Stimulated activated CD8-positive, alpha-beta memory T cell treated with anti-CD3 and anti-CD28 coated beads, Interleukin-2, amount 100 ng/mL, for 48 hours (primary cell): ENCODE data around the gene DUSP15.
"Not testable (repeated sequence)": the region's sequence is repeated elsewhere in the genome, so short reads cannot be mapped to it uniquely, and the experiment has no call there.

ENCODE experiments used
- DNase-seq, 2 donors: peaks; one replicate each; pipeline ENCODE4 v3.0.0-alpha.2; 2020; ENCODE audit warnings: low read depth in 2 of 2

Gene DUSP15, protein sequence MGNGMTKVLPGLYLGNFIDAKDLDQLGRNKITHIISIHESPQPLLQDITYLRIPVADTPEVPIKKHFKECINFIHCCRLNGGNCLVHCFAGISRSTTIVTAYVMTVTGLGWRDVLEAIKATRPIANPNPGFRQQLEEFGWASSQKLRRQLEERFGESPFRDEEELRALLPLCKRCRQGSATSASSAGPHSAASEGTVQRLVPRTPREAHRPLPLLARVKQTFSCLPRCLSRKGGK

DNA sequence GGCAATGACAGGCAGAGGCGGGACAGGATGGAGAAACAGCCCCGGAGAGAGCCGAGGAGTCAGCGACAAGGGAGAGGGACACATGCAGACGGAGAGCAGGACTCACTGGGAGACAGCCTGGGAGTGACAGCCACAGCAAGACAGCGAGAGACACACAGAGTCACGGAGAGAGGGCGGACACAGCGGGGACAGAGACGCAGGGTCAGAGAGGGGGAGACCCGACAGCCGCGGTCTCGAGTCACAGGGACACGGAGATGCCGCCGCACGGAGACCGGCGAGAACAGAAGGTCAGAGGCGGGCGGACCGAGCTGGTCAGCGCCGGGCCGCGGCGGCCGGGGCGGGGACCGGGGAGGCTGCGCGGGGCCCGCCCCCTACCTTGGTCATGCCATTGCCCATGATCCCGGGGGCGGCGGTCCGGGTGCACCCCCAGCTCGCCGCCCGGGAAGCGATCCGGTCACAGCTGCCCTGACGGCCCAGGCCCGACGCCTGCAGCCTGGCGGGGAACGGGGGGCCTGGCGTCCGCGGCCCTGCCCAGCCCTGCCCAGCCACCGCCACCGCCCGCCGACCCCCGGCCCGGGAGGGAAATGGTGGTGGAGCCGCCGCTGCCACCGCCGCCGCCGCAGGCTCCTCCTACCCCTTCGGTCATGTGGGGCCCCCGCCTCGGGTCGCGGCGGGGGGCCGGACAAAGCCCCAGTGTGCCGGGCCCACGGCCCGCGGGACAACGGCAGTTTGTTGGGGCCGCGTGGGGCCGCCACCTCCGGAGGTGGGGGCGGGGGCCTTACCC lies at the start of gene DUSP15, which contains the start of gene TTLL9:
Gene DUSP15 (minus strand): TSS at position 586 of the 784 bp plus-strand sequence. CDS start 190 bp downstream, at position 396.
Gene TTLL9 (plus strand): TSS at position 693 of the 784 bp plus-strand sequence. CDS start 493 bp downstream, outside the sequence.
- DNase-seq, result no peak

DNA sequence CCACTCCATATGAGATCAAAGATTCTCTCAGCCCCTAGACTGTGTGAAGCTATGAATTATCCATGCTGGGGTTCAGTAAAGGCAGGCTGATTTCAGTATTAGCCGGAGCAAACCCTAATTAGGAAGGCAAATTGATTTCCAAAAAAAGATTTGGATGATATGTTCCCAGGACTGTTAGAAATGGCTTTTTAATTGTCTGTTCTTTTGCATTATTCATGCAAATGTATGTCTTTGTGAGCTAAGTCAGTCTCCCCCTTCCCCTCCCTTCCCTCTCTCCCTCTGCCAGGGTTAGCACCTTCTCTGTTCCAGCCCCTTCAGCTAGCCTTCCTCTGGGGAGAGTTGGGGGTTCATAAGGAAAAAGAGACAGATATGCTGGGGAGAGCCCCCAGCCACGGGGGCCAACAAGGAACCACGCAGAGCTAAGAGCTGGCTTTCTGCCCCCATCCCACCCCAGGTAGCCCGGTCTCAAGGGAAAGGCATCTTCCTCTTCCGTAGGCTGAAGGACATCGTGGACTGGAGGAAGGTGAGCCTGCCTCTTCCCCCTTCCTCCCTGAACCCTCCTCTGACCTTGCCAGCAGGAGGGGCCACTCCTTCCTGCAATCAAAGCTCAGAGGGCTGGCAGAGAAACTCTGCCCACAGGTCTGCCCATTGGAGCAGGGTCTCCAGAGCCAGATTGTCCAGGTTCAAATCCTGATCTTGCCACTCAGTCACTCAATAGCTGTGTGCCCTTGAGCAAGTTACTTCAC lies 49.3 kb upstream of the DUSP15 start:
- DNase-seq, result no peak

DNA sequence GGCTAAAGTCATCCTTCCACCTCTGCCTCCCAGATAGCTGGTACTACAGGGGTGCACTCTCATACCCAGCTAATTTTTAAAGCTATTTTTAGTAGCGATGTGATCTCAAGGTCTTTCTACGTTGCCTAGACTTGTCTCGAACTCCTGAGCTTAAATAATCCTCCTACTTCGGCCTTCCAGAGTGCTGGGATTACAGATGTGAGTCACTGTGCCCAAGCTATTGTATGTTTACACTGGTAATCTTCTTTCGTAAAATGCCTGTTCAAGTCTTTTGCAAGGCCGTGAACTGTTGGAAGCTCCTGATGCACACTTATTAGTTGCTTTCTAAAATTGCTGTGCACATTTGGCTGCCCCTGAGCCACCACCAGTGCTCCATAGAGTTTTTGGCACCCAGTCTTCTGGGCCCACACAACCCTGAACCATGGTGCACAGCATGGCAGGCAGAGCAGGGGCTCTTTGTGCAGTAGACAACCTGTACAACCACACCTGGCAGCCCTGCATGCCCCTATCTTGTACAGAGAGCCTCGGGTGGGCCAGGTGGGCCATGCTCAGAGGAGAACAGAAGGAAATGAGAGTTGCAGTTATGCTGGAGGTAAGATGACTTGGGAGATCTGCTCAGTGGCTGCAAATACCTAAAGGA lies 48.3 kb upstream of the DUSP15 start:
- DNase-seq, result no peak

DNA sequence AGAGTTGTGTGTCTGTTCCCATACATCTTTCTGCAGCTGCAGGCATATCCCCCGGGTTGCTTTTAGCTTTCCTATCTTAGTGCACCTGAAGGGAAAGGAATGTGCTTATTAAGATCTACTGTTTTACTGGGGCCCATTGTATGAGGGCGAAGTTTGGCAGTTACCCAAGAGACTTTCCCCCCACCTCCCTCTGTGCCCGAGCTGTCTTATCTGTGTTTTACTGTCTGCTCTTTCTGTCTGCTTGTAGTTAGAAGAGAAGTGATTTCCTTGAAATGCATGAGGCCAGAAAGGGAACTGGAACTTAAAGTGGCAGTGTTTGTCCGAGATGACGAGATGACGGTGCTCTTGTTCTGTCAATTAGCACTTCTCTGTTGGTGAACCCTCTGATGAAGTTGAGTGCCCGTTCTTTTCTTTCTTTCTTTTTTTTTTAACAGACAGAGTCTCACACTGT lies 47.7 kb upstream of the DUSP15 start:
- not testable (repeated sequence) for DNase-seq

DNA sequence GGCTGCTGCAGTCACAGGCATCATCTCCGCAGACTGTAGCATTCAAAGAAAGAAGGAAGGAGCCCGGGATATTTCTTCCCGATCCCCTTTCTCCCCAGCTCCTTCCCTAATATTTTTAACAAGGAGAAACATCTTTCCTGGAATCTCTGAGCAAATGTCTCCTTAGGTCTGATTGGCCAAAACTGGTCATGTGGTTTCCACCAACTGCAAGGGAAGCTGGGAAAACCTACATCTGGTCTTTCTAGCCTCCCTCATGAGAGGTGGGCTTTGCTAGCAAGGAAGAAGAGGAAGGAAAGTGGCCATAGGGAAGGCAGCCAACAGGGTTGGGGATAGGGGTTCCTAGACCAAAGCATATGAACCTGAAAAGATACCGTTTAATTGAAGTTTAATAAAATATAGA lies 46.4 kb upstream of the DUSP15 start:
- DNase-seq, result no peak

DNA sequence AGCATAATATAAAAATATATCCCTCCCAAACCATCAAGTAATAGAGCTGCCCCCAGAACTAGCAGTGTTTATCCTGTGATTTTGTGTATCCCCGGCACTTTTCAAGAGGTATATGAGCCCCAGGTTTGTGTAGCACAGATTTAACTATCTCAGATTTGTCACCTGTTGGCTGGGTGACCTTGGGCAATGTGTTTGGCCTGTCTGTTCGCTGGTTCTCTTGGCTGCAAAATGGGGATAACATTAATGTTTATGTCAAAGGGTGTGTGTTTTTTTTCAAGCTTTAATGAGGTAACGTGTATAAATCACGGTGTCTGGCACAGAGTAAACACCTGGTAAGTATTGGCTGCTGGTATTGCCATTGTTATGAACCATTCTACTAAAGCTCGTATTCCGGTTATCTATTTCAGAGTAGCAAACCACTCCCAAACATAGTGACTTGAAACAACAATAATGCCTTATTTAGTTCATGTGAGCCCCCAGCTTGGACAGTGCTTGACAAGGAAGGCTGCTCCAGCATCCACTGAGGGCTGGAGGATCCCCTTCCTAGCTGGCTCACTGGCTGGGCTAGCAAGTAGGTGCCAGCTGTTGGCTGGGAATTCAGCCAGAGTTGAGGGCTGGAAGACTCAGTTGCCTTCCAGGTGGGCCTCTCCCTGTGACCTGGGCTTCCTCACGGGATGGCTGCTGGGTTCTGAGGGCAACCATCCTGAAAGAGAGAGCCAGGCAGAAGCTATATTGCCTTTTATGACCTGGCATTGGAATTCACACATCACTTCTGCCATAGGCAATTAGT lies 45.4 kb upstream of the DUSP15 start:
- no peak for DNase-seq

DNA sequence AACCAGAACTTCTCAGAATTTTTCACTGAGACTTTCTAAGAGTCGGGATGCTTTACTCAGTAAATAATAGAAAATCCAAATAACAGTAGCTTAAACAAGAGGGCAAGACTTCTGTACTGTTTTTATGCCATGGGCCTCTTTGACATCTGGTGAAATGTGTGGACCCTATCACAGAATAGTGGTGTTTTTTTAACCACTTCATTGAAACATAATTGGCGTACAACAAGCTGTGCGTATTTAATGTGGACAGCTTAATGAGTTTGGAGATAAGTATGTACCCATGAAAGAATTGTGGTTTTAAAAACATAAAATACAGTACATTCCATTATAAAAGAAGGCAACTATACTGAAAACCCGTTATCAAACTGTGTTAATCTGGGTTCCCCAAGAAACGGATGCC lies 43.8 kb upstream of the DUSP15 start:
- DNase-seq, result no peak

DNA sequence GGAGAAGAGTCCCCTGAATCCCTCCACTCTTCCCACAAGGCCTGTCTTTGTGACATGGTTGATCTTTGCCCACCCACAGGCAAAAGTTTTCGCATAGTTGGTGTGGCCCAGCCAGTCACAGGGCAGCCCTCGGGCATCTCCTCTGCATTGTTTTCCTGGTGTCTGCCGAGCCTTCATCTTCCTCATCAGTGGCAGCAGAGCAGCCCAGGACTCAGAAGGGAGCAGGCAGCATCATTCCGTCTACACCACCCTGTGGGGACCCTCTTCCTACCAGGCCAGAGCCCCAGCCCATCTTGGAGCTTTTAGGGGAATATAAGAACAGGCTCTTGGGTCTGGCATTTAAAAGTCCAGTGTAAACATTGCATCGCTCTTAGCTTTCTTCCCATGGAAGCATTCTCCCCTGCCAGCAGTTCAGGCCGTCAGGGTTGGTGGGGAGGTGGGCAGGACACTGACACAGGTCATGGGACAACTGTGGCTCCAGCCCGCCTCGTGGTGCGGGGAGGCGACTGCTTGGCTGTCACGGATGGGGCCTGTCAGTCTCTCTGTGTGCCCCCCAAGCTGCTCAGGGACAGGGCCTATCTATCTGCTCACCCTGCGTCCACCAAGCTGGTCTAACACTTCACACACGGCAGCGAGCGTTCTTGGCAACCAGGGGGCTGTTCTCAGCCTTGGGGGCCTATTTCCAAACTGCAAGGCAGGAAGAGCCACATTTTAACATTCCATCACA lies 43.3 kb upstream of the DUSP15 start:
- no peak for DNase-seq

DNA sequence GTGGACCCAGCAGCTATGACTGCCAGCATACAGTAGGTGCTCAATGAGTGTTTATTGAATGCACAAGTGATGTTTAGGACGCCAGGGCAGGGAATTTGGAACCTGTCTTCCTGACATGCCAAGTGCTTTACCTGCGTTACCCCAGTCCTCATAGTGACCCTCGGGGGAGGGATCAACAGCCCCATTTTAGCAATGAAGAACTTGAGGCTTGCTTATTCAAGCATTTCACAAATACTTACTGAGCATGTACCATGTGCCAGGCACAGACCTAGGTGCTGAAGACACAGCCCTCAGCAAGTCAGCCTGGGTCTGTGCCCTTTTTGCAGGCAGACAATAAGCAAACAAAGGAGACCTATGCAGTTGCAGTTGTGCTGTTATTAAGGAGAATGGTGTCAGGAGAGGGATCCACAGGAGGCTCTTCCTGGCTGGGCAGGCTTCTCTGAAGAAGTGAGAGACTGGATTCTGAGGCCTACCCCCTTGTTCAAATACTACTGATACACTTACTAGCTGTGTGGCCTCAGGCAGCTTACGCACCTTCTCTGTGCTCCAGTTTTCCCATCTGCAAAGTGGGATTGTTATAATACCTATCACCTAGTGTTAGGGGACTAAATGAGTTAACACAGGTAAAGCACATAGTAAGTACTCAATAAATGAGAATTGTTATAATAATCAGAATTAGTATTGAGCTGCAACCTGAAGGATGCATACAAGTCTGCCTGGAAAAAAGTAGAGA lies 39.9 kb upstream of the DUSP15 start:
- DNase-seq, result no peak

DNA sequence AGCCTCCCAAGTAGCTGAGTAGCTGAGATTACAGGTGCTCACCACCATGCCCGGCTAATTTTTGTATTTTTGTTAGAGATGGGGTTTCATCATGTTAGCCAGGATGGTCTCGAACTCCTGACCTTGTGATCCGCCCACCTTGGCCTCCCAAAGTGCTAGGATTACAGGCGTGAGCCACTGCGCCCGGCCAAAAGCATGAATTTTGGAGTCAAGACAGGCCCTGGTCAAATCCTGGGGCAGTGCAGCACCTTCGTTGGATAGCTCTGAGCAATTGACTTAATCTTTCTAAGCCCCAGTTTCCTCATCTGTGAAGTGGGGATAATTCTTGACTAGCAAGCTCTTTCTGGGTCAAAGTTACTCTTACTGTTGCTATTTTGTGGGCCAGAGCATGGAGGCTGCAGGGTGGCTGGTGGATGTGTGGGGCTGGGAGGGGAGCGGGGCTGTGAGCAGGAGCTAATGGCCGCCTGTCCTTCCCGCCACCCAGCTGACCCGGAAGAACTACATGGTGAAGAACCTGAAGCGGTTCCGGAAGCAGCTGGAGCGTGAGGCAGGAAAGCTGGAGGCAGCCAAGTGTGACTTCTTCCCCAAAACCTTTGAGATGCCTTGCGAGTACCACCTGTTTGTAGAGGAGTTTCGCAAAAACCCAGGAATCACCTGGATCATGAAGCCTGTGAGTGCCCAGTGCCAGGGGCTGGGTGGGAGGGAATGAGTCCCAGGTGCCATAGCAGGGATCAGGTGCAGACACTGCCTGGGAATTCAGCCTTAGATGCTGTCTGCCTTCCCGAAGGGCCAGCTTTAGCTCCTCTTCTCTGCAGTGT lies 39.1 kb upstream of the DUSP15 start:
- DNase-seq, result no peak

DNA sequence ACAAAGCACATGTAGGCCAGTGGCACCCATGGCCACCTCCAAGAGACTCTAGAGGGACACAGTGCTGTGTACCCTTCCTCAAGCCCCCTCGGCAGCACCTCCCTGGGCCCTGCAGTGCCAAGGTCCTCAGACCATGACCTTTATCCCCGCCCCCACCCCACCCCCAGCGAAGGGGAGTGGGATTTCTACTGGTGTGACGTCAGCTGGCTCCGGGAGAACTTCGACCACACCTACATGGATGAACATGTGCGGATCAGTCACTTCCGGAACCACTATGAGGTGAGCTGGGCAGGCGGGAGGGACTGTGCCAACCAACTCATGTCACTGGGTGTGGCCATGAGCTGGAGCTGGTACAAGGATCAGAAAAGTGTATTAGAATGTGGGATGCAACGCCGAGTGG lies 38.1 kb upstream of the DUSP15 start:
- DNase-seq, result no peak

DNA sequence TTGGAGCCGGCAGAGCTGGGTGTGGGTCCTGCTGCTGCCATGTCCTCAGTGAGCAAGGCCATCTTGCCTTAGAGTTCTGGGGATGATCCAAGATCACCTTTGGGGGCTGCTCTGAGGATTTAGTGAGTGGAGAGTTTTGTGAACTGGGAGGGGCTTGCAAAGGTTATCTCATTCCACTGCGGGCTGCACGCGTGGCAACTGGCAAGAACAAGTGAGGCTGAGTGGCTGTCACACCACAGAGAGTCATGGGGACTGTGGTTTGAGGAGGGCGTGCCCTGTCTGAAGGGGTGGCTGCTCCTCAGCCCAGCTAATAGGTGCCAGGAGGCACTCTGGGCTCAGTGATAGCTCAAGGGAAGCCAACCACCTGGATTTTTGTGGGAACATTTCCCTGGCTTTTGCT lies 37.7 kb upstream of the DUSP15 start:
- no peak for DNase-seq

DNA sequence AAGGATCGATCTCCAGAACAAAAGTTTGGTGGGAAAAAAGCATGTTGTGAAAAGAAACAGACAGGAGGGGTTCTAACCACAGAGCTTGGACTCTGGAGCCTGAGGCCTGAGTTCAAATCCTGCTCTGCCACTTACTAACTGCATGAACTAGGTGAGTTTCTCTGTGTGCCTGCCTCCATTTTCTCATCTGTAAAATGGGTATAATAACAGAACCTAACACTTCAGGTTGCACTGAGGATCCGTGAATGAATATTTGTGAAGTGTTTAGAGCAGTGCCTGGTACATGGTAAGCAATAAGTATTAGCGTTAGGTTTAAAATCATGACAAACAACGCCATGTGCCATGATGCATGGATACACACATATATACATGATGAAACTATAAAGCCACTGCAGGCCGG lies 36.7 kb upstream of the DUSP15 start:
- no peak for DNase-seq

DNA sequence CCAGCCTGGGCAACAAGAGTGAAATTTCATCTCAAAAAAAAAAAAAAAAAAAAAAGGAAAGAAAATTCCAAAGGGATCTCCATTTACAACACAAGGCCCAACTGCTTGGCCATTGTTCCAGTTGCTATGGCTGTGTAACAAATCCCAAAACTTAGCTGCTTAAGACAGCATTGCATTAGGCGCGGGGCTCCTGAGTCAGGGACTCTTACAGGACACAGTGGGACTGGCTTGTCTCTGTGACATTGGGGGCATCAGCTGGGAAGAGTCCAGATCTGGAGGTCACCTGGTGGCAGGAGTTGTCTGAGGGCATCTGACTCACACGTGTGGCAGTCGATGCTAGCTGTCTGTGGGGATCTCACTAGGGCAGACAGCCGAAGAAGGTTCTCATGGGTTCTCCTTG lies 35.7 kb upstream of the DUSP15 start:
- DNase-seq, result no peak

DNA sequence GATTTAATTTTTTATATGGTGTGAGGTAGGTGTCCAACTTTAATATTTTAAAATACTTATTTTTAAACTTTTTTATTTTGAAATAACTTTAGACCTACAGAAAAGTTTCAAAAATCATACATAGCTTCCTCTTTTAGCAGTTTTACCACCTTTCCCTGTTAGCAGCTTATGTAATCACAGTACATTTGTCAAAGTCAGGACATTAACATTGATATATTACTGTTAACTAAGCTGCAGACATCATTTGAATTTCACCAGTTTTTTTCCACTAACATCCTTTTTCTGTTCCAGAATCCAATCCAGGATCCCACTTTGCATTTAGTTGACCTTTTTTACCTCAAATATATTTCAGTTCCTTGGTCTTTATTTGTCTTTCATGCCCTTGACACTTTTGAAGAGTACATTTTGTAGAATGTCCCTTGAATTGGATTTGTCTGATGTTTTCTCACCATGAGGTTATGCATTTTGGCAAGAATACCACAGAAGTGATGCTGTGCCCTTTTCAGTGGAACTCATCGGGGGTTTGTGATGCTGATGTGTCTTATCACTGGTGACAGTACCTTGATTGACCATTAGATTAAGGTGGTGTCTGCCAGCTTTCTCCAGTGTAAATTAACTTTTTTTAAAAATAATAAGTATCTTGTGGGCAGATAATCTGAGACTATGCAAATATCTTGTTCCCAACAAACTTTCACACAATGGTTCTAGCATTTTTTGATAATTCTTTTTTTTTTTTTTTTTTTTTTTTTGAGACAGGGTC lies 33.5 kb upstream of the DUSP15 start:
- no peak for DNase-seq

DNA sequence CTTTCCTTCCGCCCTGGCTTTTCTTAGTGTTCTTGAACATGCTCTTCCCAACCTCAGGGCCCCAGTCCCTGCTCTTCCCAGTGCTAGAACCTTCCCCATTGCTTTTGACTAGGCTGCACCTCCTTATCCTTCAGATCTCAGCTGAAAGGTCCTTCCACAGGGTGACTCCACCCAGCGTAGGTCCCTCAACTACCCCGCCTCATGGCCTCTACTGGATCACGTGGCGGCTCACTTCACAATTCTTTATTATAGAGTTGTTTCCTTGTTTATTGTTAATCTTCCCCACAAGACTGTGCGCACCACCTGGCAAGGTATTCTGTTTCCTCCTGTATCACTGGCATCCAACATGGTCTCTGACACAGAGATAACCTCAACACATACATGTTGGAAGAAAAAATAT lies 31.3 kb upstream of the DUSP15 start:
- no peak for DNase-seq

DNA sequence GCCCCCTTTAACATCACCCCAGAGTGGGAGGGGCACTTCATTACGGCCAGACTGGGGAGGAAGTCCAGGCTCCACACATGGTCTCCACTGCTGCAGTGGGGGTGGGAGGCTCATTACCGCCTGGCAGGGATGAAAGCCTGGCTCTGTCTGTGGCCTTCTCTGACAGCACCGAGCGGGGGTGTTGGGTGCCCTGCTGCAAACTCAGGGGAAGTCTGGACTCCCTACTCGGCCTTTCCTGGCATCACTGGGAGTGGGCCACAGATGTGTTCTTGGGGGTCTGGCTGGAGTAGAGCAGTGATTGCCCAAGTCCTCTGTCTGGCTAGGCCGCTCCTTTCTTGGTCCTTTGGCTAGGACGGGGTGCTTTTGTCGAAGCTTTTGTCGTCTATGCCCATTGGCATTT lies 27.2 kb upstream of the DUSP15 start:
- DNase-seq, result no peak

DNA sequence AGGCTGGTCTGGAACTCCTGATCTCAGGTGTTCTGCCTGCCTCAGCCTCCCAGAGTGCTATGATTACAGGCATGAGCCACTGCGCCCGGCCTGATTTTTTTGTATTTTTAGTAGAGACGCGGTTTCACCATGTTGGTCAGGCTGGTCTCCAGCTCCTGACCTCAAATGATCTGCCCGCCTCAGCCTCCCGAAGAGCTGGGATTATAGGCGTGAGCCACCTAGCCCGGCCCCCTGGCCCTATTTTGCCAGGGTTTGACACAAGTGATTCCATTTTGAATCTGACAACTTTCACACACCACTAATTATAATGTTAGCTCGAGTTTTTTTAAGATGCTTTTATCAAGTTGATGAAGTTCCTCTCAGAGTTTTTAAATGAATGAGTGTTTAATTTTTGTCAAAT lies 25.7 kb upstream of the DUSP15 start:
- DNase-seq, result no peak
